ENCODE data around the gene KRTAP4-8.
A peak's percentile ranks its signal among the peaks of the same experiment; 100 is the strongest.
"Not testable (repeated sequence)": the region's sequence is repeated elsewhere in the genome, so short reads cannot be mapped to it uniquely, and the experiment has no call there.

Gene KRTAP4-8

GRCh38 chr17:41107941-41108450 lies 10.1 kb upstream of the KRTAP4-8 start:
- no peak for DNase-seq

- not testable (repeated sequence) for DNase-seq
Observed at GRCh38 chr17:41105347-41105746, 7.4 kb upstream of the KRTAP4-8 start, which contains the start of gene KRTAP4-9. Gene KRTAP4-9, plus strand, starts transcription at chr17:41105389. Its CDS starts 0 bp downstream, at chr17:41105389.

GRCh38 chr17:41104386-41105038 lies 6.6 kb upstream of the KRTAP4-8 start:
- not testable (repeated sequence) for DNase-seq

- no peak for DNase-seq
Observed at GRCh38 chr17:41103896-41104295, 6.0 kb upstream of the KRTAP4-8 start.

- no peak for DNase-seq
Observed at GRCh38 chr17:41101586-41102259, 3.8 kb upstream of the KRTAP4-8 start, which contains the start of gene KRTAP4-16. Gene KRTAP4-16, minus strand, starts transcription at chr17:41102209. Its CDS starts 0 bp downstream, at chr17:41102209.

- not testable (repeated sequence) for DNase-seq
Observed at GRCh38 chr17:41099682-41100480, 1.9 kb upstream of the KRTAP4-8 start.

DNA sequence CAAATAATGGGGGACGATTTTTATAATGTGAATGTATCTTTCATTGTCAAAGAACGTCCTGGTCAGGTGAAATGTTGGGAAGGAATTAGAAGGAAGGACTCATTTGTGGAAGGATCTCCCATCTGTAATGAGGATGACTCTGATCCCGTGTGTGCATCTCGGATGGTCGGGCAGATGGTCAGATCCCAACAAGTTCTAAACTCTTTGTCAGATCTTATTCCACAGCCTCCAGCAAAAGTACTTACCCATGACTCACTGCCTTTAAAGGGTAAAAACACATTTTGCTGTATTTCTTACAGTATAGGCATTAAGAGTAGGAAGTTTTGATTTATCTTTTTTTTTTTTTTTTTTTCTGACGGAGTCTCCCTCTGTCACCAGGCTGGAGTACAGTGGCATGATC lies 539 bp upstream of the KRTAP4-8 start:
- no peak for DNase-seq

GRCh38 chr17:41096055-41096454 lies 1.9 kb downstream of the KRTAP4-8 start:
- DNase-seq = no peak

- not testable (repeated sequence) for DNase-seq
Observed at GRCh38 chr17:41088760-41089352, 9.1 kb downstream of the KRTAP4-8 start.

DNA sequence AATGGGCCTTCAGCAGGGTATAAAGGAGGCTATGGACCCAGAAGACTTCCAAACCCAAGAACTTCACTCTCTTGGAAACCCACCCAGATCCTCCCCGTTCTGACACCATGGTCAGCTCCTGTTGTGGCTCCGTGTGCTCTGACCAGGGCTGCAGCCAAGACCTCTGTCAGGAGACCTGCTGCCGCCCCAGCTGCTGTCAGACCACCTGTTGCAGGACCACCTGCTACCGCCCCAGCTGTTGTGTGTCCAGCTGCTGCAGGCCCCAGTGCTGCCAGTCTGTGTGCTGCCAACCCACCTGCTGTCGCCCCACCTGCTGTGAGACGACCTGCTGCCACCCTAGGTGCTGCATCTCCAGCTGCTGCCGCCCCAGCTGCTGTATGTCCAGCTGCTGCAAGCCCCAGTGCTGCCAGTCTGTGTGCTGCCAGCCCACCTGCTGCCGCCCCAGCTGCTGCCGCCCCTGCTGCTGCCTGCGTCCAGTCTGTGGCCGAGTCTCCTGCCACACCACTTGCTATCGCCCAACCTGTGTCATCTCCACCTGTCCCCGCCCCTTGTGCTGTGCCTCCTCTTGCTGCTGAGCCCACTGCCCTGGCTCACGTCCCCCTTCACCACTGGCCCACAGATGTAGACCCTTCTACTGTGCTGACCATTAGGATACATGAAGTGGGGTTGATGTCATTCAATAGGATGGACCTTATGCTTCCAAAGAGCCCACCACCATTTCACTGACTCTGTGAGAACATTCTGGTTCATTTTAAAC lies 13.7 kb downstream of the KRTAP4-8 start, which contains the start of gene KRTAP4-7:
KRTAP4-7 (plus strand) TSS at position 51 of the 757 bp plus-strand sequence; CDS start at position 108, 57 bp downstream.
- not testable (repeated sequence) for DNase-seq

GRCh38 chr17:41083427-41083826 lies 14.5 kb downstream of the KRTAP4-8 start:
- DNase-seq = not testable (repeated sequence)

DNA sequence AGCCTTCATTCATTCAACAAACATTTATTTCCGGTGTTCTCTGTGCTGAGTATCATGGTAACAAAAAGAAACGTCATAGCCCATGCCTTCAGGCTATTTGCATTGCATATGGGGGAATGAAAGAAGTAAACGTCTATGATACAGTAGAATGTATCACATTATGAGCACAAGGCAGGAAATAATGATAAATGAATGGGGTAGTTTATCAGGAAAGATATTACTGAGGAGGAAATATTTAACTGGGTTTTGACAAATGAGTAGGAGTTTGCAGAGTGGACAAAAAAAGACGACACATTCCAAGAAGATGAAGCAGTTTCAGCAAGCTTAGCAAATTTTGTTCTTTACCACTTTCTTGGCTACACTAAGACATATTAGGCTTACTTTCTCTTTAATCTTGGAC lies 15.3 kb downstream of the KRTAP4-8 start:
- no peak for DNase-seq

- no peak for DNase-seq
Observed at GRCh38 chr17:41076788-41077187, 21.2 kb downstream of the KRTAP4-8 start.

- DNase-seq = no peak
Observed at GRCh38 chr17:41073676-41074075, 24.3 kb downstream of the KRTAP4-8 start.

GRCh38 chr17:41071606-41072360 lies 26.2 kb downstream of the KRTAP4-8 start:
- peak in 1 of 2 experiments; percentile 14 for DNase-seq

DNA sequence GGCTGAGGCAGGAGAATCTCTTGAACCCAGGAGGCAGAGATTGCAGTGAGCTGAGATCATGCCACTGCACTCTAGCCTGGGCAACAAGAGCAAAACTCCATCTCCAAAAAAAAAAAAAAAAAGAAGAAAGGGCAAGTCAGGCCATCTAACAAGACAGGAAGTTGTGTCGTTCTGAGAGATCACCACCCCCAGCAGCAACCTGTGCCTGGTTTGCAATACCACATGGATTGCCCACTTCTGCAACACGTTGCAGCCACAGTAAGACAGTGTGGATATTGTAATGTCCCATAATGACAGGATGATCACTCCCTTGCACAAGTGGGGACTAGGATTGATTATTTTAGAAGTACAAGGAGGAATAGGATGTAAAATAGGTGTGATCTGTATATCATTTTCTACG lies 28.9 kb downstream of the KRTAP4-8 start:
- no peak for DNase-seq

GRCh38 chr17:41067281-41067680 lies 30.7 kb downstream of the KRTAP4-8 start:
- no peak for DNase-seq

GRCh38 chr17:41065829-41066624 lies 31.9 kb downstream of the KRTAP4-8 start, which contains the start of gene KRTAP2-4:
Gene KRTAP2-4, minus strand, starts transcription at chr17:41065879. Its CDS starts 34 bp downstream, at chr17:41065845.
- DNase-seq = no peak

GRCh38 chr17:41065016-41065689 lies 32.8 kb downstream of the KRTAP4-8 start:
- not testable (repeated sequence) for DNase-seq
